Measurements from ENCODE around the gene ERBB4. TPM values are rescaled to one million over a fixed set of nuclear protein-coding genes. Genes with fewer than 3 reads are reported as not detected.

Gene ERBB4
- total RNA-seq, 1 experiment from 2014 or later = 0.04 TPM

GRCh38 chr2:212526059-212526458, 12.5 kb downstream of the ERBB4 start:
- Histone ChIP-seq H2BK5ac (ENCODE audit: insufficient read length, low read length) (no peak overlapping the region), H2BK15ac (ENCODE audit: low read depth, low read length) (no peak overlapping the region), H3K14ac (ENCODE audit: insufficient read depth, low read length) (no peak overlapping the region), H2AFZ (ENCODE audit: low read length) (no peak overlapping the region), H3K27me3 (ENCODE audit: insufficient read depth, low read length) (no peaks in the 10 kb centered on the region), H4K8ac (replicated peaks; ENCODE audit: insufficient read length, low read depth, low read length) (no peak overlapping the region), H3K79me2 (ENCODE audit: insufficient read depth, low read length) (no peaks in the 10 kb centered on the region), H2AK5ac (ENCODE audit: insufficient read length, low read length) (no peak overlapping the region), H2BK12ac (ENCODE audit: insufficient read length, low read depth, low read length) (no peak overlapping the region), H3K9ac (ENCODE audit: extremely low read depth, insufficient read length, low read length) (no peak overlapping the region), H3K23ac (ENCODE audit: insufficient read length, low read depth, low read length) (no peak overlapping the region), H3K23me2 (ENCODE audit: insufficient read length, low read depth, low read length, poor library complexity, severe bottlenecking) (no peaks in the 10 kb centered on the region), H2BK120ac (ENCODE audit: low read depth, low read length, poor library complexity, severe bottlenecking) (no peak overlapping the region), H3T11ph (ENCODE audit: low read length) (no peak overlapping the region), H4K5ac (ENCODE audit: insufficient read length, low read depth, low read length) (no peak overlapping the region), H3K4me1 (ENCODE audit: insufficient read depth, low read length) (no peaks in the 10 kb centered on the region), H3K18ac (ENCODE audit: insufficient read length, low read depth, low read length) (no peak overlapping the region), H3K56ac (ENCODE audit: insufficient read length, low read depth, low read length) (no peak overlapping the region), H3K79me1 (ENCODE audit: insufficient read depth, low read depth, low read length, poor library complexity, severe bottlenecking) (no peaks in the 10 kb centered on the region), H4K20me1 (ENCODE audit: control insufficient read depth, insufficient read depth, insufficient read length) (no peaks in the 10 kb centered on the region), H4K91ac (ENCODE audit: insufficient read length, low read depth, low read length) (no peak overlapping the region), H2BK20ac (ENCODE audit: low read depth, low read length, poor library complexity, severe bottlenecking) (no peak overlapping the region), H3K27ac (ENCODE audit: insufficient read length, low read depth, low read length) (no peak overlapping the region), H3K4ac (ENCODE audit: low read depth, low read length) (no peak overlapping the region), H3K4me2 (ENCODE audit: insufficient read depth, insufficient read length, low read length) (no peak overlapping the region), H3K9me3 (ENCODE audit: control insufficient read depth, low read depth, low read length) (no peaks in the 10 kb centered on the region)
- no peaks in the 10 kb centered on the region for H3K27me3 Mint-ChIP-seq (ENCODE audit: low read depth)
- no peak for TF ChIP-seq CTCF (conservative IDR thresholded peaks at IDR 0.05)
- H3K4me3 Mint-ChIP-seq = no peak overlapping the region
- no peaks in the 10 kb centered on the region for H3K4me1 Mint-ChIP-seq
- DNase-seq = no peak
- no CpG with 5 or more reads among the region's 1 CpG for WGBS (ENCODE audit: extremely low coverage, insufficient read length, low lambda C conversion rate)
- no peak overlapping the region for H3K27ac Mint-ChIP-seq
- no peaks in the 10 kb centered on the region for H3K9me3 Mint-ChIP-seq
- H3K36me3 Mint-ChIP-seq (ENCODE audit: insufficient read depth in 1 of 3, low read depth in 3 of 3) = no peaks in the 10 kb centered on the region

All from H9 (cell line).